ENCODE data around the gene JARID2.

The JARID2 gene

GRCh38 chr6:15509335-15509933, 263.6 kb downstream of the JARID2 start:
- DNase-seq (ENCODE audit: low read depth) = no peak

- DNase-seq (ENCODE audit: low read depth) = no peak
Observed at GRCh38 chr6:15510121-15510520, 264.3 kb downstream of the JARID2 start.

GRCh38 chr6:15510536-15511247, 264.8 kb downstream of the JARID2 start:
- DNase-seq (ENCODE audit: low read depth) = no peak

GRCh38 chr6:15511248-15512125, 265.6 kb downstream of the JARID2 start:
- no peak for DNase-seq (ENCODE audit: low read depth)

GRCh38 chr6:15512126-15512525, 266.3 kb downstream of the JARID2 start:
- DNase-seq (ENCODE audit: low read depth) = no peak

- no peak for DNase-seq (ENCODE audit: low read depth)
Observed at GRCh38 chr6:15512721-15513120, 266.9 kb downstream of the JARID2 start.

GRCh38 chr6:15513131-15513771, 267.4 kb downstream of the JARID2 start:
- DNase-seq (ENCODE audit: low read depth) = no peak

GRCh38 chr6:15513801-15514711, 268.2 kb downstream of the JARID2 start:
- DNase-seq (ENCODE audit: low read depth) = no peak

GRCh38 chr6:15515226-15515625, 269.4 kb downstream of the JARID2 start:
- no peak for DNase-seq (ENCODE audit: low read depth)

- no peak for DNase-seq (ENCODE audit: low read depth)
Observed at GRCh38 chr6:15515660-15516375, 269.9 kb downstream of the JARID2 start.

GRCh38 chr6:15516378-15516777, 270.5 kb downstream of the JARID2 start:
- DNase-seq (ENCODE audit: low read depth) = no peak

GRCh38 chr6:15516923-15517560, 271.2 kb downstream of the JARID2 start:
- no peak for DNase-seq (ENCODE audit: low read depth)

GRCh38 chr6:15517600-15517999, 271.7 kb downstream of the JARID2 start:
- no peak for DNase-seq (ENCODE audit: low read depth)

GRCh38 chr6:15518057-15518456, 272.2 kb downstream of the JARID2 start:
- no peak for DNase-seq (ENCODE audit: low read depth)

GRCh38 chr6:15518878-15519277, 273.0 kb downstream of the JARID2 start:
- DNase-seq (ENCODE audit: low read depth) = no peak

- no peak for DNase-seq (ENCODE audit: low read depth)
Observed at GRCh38 chr6:15519681-15520080, 273.8 kb downstream of the JARID2 start.

- no peak for DNase-seq (ENCODE audit: low read depth)
Observed at GRCh38 chr6:15520626-15521203, 274.8 kb downstream of the JARID2 start.

- DNase-seq (ENCODE audit: low read depth) = no peak
Observed at GRCh38 chr6:15521582-15521981, 275.7 kb downstream of the JARID2 start.

- no peak for DNase-seq (ENCODE audit: low read depth)
Observed at GRCh38 chr6:15522026-15522425, 276.2 kb downstream of the JARID2 start.

- DNase-seq (ENCODE audit: low read depth) = no peak
Observed at GRCh38 chr6:15522427-15522826, 276.6 kb downstream of the JARID2 start.
